NCI-H2227 (cell line): ENCODE results near the gene RGS11.
"Not testable (repeated sequence)": the region's sequence is repeated elsewhere in the genome, so short reads cannot be mapped to it uniquely, and the experiment has no call there.

Experiments used
- DNase-seq: peaks from one replicate; lab custom pipeline; 2025; ENCODE audit not compliant: unreplicated experiment; lab: John Stamatoyannopoulos, UW

RGS11 gene

GRCh38 chr16:280991-281659 is 5.4 kb upstream of the RGS11 start:
- no peak for DNase-seq

GRCh38 chr16:280552-280951 is 4.8 kb upstream of the RGS11 start, which contains the start of gene ARHGDIG:
Gene ARHGDIG, plus strand, starts transcription at chr16:280591. Its CDS starts 90 bp downstream, at chr16:280681.
- peak; percentile 49 for DNase-seq

DNA sequence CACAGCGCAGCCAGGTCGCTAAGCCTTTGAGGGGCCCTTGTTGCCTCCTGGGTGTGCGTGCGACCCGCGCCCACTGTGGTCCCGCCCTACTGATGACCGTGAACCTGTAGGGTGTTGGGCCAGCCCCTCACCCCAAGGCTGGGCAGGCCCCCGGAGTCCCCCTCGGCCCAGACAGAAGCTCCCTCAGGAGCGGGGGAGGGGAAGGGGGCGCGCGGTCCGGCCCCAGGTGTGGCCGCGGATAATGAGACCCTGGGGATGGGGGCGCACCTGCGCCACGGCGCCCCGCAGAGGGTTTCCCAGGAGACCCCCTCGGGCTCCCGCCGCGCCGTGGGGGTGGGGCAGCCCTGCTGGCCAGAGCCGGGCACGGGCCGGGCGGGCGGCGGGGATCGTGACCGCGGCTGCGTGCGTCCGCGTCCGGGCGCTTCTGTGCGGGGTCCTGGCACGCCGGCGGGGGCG is 4.3 kb upstream of the RGS11 start:
- DNase-seq: no peak

- no peak for DNase-seq
Measured at GRCh38 chr16:279531-279930, 3.8 kb upstream of the RGS11 start.

GRCh38 chr16:278863-279366 is 3.2 kb upstream of the RGS11 start:
- peak; percentile 31 for DNase-seq

DNA sequence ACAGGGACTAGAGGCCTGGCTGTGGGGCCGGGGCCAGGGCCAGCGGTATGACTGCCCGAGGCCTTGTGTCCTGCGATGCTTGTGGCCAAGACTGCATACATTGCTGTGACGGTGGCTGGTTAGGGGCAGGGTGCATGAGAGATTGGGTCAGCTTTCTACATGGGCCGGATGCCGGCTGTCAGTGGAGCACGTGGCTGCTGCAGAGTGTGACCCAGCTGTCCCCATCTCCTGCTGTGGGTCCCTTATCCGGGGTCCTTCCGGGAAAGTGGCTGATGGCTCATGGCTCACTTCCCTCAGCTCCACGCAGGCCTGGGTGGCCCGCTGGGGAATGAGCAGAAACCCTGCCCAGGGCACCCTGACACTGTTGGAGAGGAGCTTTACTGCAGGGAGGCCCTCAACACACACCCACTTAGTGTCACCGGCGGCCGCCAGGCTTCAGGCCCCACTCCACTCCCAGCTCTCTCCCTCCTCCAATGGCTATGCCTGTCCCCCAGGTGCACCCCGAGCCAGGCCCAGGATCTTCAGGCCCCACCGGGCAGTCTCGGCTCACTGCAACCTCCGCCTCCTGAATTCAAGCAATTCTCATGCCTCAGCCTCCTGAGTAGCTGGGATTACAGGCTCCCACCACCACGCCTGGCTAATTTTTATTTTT is 808 bp upstream of the RGS11 start:
- DNase-seq: no peak

GRCh38 chr16:275041-275641 is 603 bp downstream of the RGS11 start:
- peak; percentile 21 for DNase-seq

GRCh38 chr16:273547-274421 is 2.0 kb downstream of the RGS11 start:
- DNase-seq: no peak

DNA sequence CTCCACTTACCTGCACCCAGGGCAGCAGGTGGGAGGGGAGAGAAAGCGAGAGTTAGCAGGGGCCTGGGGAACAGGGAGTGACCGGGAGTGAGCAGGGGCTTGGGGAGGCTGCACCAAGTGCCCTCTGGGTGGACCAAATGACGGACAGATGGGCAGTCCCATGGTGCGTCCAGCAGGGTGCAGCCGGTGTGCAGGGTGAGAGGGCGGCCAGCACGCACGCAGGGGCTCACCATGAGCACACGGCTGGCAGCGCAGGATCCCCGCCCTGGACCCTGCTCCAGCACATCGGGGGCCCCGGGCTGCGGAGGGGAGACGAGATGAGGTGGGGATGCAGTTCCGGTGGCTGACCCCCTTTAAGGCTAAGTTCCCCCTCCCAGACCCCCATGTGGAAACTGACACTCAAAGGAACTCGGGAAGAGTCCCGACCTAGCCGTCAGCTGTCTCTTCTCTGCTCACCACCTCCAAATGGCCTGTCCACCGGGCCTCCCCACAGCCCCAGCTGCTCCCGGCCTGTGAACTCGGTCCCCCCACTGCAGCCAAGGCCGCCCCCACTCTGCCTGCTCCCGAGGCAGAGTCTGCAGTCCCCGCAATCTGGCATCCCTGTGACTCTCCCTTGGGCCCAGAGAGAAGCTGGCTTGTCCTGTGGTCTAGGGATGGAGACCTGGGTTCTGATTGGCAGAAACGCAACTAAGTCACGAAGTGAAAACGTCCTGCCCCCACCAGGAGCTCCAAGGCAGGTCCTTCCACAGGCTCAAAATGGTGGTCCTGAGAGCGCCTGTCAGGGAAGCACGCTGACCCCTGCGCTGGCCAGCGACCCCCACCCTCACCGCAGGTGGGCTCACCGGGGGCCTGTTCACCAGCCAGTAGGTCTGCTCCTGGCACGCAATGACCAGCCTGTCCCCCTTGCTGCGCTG is 2.9 kb downstream of the RGS11 start:
- no peak for DNase-seq

DNA sequence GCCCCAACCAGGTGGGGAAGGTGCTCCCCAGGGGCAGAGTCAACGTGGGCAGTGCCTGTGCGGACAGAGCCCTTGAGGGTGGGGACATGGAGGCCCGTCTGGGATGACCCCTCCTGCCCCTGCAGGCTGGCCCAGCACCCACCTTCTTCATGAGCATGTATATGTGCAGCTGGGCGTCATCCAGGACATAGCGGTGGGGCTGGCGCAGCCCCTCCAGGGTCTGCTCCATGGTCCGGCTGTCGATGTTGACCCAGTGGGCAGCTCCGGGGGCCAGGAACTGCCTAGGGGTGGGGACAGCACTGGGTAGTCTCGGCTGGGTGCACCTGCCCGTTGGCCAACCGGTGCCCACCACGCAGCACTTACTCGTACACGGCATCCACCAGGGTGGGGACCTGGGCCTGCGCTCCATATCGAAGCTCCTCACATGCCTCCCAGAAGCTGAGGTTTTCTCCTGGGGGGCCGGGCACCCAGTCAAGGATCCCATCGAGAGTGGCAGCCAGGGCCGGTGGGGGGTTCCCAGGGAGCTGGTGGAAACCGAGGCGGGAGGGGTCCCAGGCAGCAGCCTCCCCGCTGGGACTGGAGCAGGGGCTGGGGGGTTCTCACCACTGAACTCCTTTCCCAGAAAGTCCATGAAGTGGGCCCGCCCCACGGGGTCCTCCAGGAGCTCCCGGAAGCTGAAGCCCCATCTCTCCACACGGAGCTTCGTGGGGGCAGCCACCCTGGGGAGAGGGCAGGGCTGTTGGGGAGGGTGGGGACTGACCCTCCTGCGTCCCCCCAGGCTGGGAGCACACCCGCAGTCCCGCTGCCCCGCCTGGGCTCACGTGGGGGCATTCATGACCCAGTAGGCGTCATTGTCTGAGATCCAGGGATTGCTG is 5.1 kb downstream of the RGS11 start:
- DNase-seq: no peak

GRCh38 chr16:269061-269796 is 6.5 kb downstream of the RGS11 start:
- no peak for DNase-seq

- DNase-seq: no peak
Measured at GRCh38 chr16:268141-269053, 7.3 kb downstream of the RGS11 start.

- not testable (repeated sequence) for DNase-seq
Measured at GRCh38 chr16:267562-267961, 8.2 kb downstream of the RGS11 start.

DNA sequence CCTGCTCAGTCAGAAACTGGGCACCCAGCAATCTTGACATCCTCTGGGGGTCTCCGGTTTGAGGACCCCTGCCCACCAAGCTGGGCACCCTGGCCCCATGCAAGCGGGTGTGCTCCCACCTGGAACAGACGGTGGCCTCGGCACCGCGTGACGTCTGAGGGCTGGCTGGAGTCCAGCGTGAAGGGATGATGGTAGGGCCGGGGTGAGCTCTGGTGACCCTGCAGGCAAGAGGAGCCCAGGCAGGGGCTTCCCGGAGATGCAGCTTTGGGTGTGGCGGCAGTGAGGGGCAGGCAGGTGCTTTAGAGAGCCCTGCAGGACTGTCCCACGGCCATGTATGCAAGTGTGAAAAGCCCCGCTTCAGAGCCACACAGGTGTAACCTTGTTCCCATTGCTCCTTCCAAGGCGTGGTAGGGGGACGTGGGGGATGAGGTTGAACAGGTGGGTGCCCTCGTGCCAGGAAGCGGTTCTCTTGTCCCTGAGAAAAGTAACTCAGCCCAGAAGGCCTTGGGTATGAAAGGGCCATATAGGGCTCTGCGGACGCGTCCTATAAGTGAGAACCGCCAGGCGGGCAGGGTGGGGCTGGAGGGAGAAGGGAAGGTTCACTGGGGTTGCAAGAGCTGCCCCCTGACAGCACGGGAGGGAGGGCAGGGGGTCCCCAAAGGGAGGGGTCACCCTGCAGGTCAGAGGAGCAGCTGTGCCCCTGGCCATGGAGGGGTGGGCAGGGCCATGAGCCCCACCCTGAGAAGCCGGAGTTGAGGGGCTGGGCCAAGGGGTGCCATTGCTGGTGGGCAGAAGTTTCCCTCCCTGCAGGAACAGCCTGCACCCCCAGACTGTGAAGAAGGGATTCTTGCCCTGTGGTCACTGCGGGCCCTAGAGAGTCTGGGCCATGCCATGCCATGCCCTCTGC is 9.2 kb downstream of the RGS11 start:
- no peak for DNase-seq

DNA sequence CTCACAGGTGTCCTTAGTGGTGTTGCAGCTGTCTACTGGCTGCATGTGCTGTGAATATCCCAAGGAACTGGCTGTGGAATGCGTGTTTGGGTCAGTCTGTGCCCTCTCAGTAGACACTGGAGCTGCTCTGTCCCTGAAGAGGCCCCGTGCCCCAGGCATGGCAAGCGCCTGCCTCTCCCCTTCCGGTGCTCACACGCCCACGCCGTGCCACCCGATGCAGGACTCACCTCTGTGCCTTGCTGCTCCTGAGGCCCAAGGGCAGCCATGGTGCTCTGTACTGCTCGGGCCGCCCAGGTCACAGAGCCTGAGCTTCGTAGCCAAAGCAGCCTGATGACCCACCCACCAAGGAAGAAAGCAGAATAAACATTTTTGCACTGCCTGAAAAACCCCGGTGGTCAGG is 10.0 kb downstream of the RGS11 start:
- DNase-seq: no peak

- DNase-seq: no peak
Measured at GRCh38 chr16:265002-265529, 10.7 kb downstream of the RGS11 start.
